ENCODE results near the gene P2RY12. TPM values are rescaled to one million over a fixed set of nuclear protein-coding genes. Genes with fewer than 3 reads are reported as not detected.

The P2RY12 gene
- total and polyA plus RNA-seq, 10 of the 15 experiments (the other 5 are each of a cell fraction or from before 2014, with no cell fraction given) = 0.27 to 1.0 (median 0.66) TPM; not detected in 2

DNA sequence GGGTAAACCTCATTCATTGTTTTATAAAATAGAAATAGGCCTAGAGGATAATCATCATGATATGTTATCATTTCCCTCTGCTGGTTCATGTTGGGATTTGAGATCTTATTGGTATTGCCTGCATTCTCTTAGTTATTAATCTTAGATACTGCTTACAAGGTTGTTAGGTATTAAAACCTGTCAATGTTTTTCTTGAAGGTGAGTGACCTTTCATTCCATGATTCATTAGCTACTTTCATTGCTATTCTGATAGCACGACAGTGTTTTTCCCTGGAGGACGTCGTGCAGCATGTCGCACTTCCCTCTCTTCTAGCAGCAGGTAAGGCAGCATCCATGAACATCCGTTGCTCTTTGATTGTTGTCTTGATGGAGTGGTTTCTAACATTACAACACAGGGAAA, 17.1 kb downstream of the P2RY12 start:
- H3K4me2 ChIP-seq (ENCODE audit: control insufficient read depth, insufficient read depth) = no peak overlapping the region
- no peaks in the 10 kb centered on the region for H3K36me3 ChIP-seq (ENCODE audit: control insufficient read depth in 2 of 2, insufficient read depth in 2 of 2, low read length in 1 of 2)

More for the DNA sequence above, 17.1 kb downstream of the P2RY12 start:
- in situ Hi-C loops (cut with MboI) (no loop called here), intact Hi-C loops (cut with micrococcal nuclease; ENCODE audit: unreplicated experiment) (no loop called here)
- no peak overlapping the region for H3K9ac ChIP-seq (ENCODE audit: control insufficient read depth, insufficient read depth, low read length)
- no peaks in the 10 kb centered on the region for H3K9me3 ChIP-seq (replicated peaks; ENCODE audit: control insufficient read depth, insufficient read depth, low read length)
- ATAC-seq = no peak
- no peak for DNase-seq (ENCODE audit: low read depth, low spot score)
- SMC1A ChIA-PET (ENCODE audit: uncharacterized antibody, unreplicated experiment) = interaction anchor here (0.9 to 1.1 kb wide), 2 partner anchors 18 to 22 kb away, joined by 3 read pairs; no protein-coding TSS in a partner anchor
- H3K27me3 ChIP-seq (replicated peaks in 1 of 2; ENCODE audit: control insufficient read depth in 2 of 2, insufficient read depth in 2 of 2, low read length in 1 of 2) = no peaks in the 10 kb centered on the region; a peak in 1 of 4 replicates
- FAIRE-seq = no peak
- no peak overlapping the region for H2AFZ ChIP-seq (ENCODE audit: control insufficient read depth, low read depth, low read length)
- H4K20me1 ChIP-seq (ENCODE audit: control insufficient read depth, insufficient read depth) = no peaks in the 10 kb centered on the region
- H3K27ac ChIP-seq (ENCODE audit: control insufficient read depth, insufficient read depth) = no peak overlapping the region
- no peaks in the 10 kb centered on the region for H3K79me2 ChIP-seq (ENCODE audit: control insufficient read depth, insufficient read depth, low read length)
- POLR2A ChIA-PET = no interaction called here
- CTCF ChIA-PET = interaction anchor here (1.7 kb wide), 1 partner anchor 40 kb away, joined by 4 read pairs; no protein-coding TSS in a partner anchor
- WGBS (ENCODE audit: insufficient coverage, insufficient replicate concordance, low lambda C conversion rate, missing lambda C conversion rate) = 18% methylated on average over 5 of the region's 5 CpGs
- H3K4me1 ChIP-seq (ENCODE audit: control insufficient read depth, insufficient read depth, low read length) = no peaks in the 10 kb centered on the region
- RAD21 ChIA-PET (ENCODE audit: unreplicated experiment) = no interaction called here
- H3K4me3 ChIP-seq = no peak overlapping the region
- TF ChIP-seq CBX3 (IDR thresholded peaks at IDR 0.05; ENCODE audit: borderline replicate concordance, low read depth) = no peak
- no peak for TF ChIP-seq ATF7 (IDR thresholded peaks at IDR 0.05; ENCODE audit: low read depth)
- no peak for TF ChIP-seq MEF2B (IDR thresholded peaks at IDR 0.05; ENCODE audit: partially characterized antibody, poor library complexity, severe bottlenecking)
- TF ChIP-seq, protein P1, sequence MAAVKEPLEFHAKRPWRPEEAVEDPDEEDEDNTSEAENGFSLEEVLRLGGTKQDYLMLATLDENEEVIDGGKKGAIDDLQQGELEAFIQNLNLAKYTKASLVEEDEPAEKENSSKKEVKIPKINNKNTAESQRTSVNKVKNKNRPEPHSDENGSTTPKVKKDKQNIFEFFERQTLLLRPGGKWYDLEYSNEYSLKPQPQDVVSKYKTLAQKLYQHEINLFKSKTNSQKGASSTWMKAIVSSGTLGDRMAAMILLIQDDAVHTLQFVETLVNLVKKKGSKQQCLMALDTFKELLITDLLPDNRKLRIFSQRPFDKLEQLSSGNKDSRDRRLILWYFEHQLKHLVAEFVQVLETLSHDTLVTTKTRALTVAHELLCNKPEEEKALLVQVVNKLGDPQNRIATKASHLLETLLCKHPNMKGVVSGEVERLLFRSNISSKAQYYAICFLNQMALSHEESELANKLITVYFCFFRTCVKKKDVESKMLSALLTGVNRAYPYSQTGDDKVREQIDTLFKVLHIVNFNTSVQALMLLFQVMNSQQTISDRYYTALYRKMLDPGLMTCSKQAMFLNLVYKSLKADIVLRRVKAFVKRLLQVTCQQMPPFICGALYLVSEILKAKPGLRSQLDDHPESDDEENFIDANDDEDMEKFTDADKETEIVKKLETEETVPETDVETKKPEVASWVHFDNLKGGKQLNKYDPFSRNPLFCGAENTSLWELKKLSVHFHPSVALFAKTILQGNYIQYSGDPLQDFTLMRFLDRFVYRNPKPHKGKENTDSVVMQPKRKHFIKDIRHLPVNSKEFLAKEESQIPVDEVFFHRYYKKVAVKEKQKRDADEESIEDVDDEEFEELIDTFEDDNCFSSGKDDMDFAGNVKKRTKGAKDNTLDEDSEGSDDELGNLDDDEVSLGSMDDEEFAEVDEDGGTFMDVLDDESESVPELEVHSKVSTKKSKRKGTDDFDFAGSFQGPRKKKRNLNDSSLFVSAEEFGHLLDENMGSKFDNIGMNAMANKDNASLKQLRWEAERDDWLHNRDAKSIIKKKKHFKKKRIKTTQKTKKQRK (IDR thresholded peaks at IDR 0.05; ENCODE audit: low read depth, low read length) = no peak
- TF ChIP-seq IRF4 (IDR thresholded peaks at IDR 0.05; ENCODE audit: low read depth, low read length) = no peak
- TF ChIP-seq, protein P2, sequence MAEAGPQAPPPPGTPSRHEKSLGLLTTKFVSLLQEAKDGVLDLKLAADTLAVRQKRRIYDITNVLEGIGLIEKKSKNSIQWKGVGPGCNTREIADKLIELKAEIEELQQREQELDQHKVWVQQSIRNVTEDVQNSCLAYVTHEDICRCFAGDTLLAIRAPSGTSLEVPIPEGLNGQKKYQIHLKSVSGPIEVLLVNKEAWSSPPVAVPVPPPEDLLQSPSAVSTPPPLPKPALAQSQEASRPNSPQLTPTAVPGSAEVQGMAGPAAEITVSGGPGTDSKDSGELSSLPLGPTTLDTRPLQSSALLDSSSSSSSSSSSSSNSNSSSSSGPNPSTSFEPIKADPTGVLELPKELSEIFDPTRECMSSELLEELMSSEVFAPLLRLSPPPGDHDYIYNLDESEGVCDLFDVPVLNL (IDR thresholded peaks at IDR 0.05; ENCODE audit: low read depth, low read length) = no peak
- no peak for TF ChIP-seq ZSCAN29 (IDR thresholded peaks at IDR 0.05)
- TF ChIP-seq ZBED1 (IDR thresholded peaks at IDR 0.05; ENCODE audit: borderline replicate concordance) = no peak
- TF ChIP-seq KLF5 (IDR thresholded peaks at IDR 0.05; ENCODE audit: partially characterized antibody) = no peak
- TF ChIP-seq WRNIP1 (IDR thresholded peaks at IDR 0.05; ENCODE audit: borderline replicate concordance, low read depth, low read length) = no peak
- TF ChIP-seq, protein P3, sequence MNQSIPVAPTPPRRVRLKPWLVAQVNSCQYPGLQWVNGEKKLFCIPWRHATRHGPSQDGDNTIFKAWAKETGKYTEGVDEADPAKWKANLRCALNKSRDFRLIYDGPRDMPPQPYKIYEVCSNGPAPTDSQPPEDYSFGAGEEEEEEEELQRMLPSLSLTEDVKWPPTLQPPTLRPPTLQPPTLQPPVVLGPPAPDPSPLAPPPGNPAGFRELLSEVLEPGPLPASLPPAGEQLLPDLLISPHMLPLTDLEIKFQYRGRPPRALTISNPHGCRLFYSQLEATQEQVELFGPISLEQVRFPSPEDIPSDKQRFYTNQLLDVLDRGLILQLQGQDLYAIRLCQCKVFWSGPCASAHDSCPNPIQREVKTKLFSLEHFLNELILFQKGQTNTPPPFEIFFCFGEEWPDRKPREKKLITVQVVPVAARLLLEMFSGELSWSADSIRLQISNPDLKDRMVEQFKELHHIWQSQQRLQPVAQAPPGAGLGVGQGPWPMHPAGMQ (IDR thresholded peaks at IDR 0.05; ENCODE audit: borderline replicate concordance) = no peak
- TF ChIP-seq NFYB (IDR thresholded peaks at IDR 0.05; ENCODE audit: insufficient read depth, low read depth, low read length) = no peak
- no peak for TF ChIP-seq PML (IDR thresholded peaks at IDR 0.05; ENCODE audit: low read length)
- TF ChIP-seq, protein P4, sequence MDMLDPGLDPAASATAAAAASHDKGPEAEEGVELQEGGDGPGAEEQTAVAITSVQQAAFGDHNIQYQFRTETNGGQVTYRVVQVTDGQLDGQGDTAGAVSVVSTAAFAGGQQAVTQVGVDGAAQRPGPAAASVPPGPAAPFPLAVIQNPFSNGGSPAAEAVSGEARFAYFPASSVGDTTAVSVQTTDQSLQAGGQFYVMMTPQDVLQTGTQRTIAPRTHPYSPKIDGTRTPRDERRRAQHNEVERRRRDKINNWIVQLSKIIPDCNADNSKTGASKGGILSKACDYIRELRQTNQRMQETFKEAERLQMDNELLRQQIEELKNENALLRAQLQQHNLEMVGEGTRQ (IDR thresholded peaks at IDR 0.05; ENCODE audit: borderline replicate concordance, low read depth, low read length) = no peak
- BruUV-seq (replicated peaks) = no TSS peak
